Adrenal gland (tissue), 5 donors: ENCODE data around the gene MAGI1.

Source experiments
- POLR2A ChIP-seq, 2 donors: fragments of 450-650 bp; IDR thresholded peaks; one replicate each; pipeline ENCODE4 v1.6.1; 2017; ENCODE audit warnings: antibody characterized with exemption in 2 of 2, mild to moderate bottlenecking in 2 of 2, moderate library complexity in 1 of 2
- TF ChIP-seq, protein P1 (sequence below), 6 experiments: fragments of 450-650 bp in 4 of 6; fragments of 200-600 bp in 2 of 6; sonication (generic) in 1 of 6; IDR thresholded peaks; 1 replicate in 5 of 6; 2 replicates in 1 of 6; pipeline versions ENCODE4 v1.5.1 to v1.8.0; 2016 to 2021; ENCODE audit warnings: antibody characterized with exemption in 6 of 6, mild to moderate bottlenecking in 2 of 6, moderate library complexity in 1 of 6
- donor health status: DM: no; HTN: no; CAD: no.

DNA sequence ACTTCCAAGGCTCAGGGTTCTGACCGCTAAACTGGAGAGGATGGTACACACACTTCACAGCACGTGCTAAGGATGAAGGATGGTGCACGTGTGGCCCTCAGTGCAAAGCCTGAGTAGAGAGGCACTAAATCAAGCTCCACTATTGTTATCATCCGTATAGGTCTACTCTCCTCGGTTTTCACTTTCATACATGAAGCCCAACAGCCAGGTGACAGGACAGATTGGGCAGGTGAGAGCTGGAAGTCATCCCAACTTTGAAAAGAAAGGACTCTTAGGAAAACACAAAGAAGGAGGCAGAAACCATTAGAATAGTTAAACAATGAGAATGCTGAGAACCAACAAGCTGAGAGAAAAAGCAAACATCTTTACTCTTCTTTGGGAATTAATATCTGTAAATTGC is 21.1 kb downstream of the MAGI1 start:
- no peak for TF ChIP-seq POLR2A (IDR thresholded peaks at IDR 0.05)
- TF ChIP-seq, protein P1, sequence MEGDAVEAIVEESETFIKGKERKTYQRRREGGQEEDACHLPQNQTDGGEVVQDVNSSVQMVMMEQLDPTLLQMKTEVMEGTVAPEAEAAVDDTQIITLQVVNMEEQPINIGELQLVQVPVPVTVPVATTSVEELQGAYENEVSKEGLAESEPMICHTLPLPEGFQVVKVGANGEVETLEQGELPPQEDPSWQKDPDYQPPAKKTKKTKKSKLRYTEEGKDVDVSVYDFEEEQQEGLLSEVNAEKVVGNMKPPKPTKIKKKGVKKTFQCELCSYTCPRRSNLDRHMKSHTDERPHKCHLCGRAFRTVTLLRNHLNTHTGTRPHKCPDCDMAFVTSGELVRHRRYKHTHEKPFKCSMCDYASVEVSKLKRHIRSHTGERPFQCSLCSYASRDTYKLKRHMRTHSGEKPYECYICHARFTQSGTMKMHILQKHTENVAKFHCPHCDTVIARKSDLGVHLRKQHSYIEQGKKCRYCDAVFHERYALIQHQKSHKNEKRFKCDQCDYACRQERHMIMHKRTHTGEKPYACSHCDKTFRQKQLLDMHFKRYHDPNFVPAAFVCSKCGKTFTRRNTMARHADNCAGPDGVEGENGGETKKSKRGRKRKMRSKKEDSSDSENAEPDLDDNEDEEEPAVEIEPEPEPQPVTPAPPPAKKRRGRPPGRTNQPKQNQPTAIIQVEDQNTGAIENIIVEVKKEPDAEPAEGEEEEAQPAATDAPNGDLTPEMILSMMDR (IDR thresholded peaks at IDR 0.05): no peak
